Naive thymus-derived CD4-positive, alpha-beta T cell (primary cell): ENCODE measurements around the gene OAS3. TPM values are rescaled to one million over a fixed set of nuclear protein-coding genes. Genes with fewer than 3 reads are reported as not detected.

Experiments
- ATAC-seq: fragments of 150-1000 bp; cut with Tn5 transposase; 2 replicates; pipeline ENCODE4 v1.10.0; 2021; ENCODE audit warnings: mild to moderate bottlenecking, moderate library complexity
- CTCF ChIA-PET: fragments of 350-600 bp; sonication (Branson Sonifier 250); formaldehyde crosslinking; loops from one replicate; lab custom pipeline; 2021; ENCODE audit warnings: antibody characterized with exemption; lab: Charles Lee
- POLR2A ChIA-PET: fragments of 350-600 bp; sonication (Branson Sonifier 250); formaldehyde crosslinking; loops from one replicate; lab custom pipeline; 2021; ENCODE audit warnings: antibody characterized with exemption, inconsistent platforms; lab: Charles Lee
- DNase-seq, 9 donors: peaks; one replicate each; pipeline versions ENCODE4 v3.0.0 to v3.0.0-alpha.2; 2020 to 2022; ENCODE audit warnings: mixed read lengths in 1 of 9
- H3K27ac ChIP-seq: one replicate; pipeline ENCODE4 v1.7.0; 2013; ENCODE audit warnings: mild to moderate bottlenecking, low read depth, low read length, moderate library complexity
- H3K27me3 ChIP-seq, 2 donors: one replicate each; pipeline ENCODE4 v1.7.0; 2013; ENCODE audit warnings: low read length in 2 of 2, mild to moderate bottlenecking in 2 of 2, moderate library complexity in 2 of 2; ENCODE audit not compliant: control insufficient read depth in 2 of 2, insufficient read depth in 2 of 2
- H3K36me3 ChIP-seq, 3 experiments: 1 replicate in 2 of 3; 2 replicates in 1 of 3; pipeline ENCODE4 v1.7.0; 2013; ENCODE audit warnings: low read length in 3 of 3, mild to moderate bottlenecking in 3 of 3, moderate library complexity in 1 of 3; ENCODE audit not compliant: insufficient read depth in 3 of 3, control insufficient read depth in 2 of 3
- H3K4me1 ChIP-seq, 2 donors: one replicate each; pipeline ENCODE4 v1.7.0; 2013; ENCODE audit warnings: low read length in 2 of 2, mild to moderate bottlenecking in 2 of 2, moderate library complexity in 1 of 2; ENCODE audit not compliant: control insufficient read depth in 2 of 2, insufficient read depth in 2 of 2
- H3K4me3 ChIP-seq: 2 replicates; pipeline ENCODE4 v1.7.0; 2013; ENCODE audit warnings: mild to moderate bottlenecking, low read length
- H3K9me3 ChIP-seq, 3 experiments: 1 replicate in 2 of 3; 2 replicates in 1 of 3; pipeline ENCODE4 v1.7.0; 2013; ENCODE audit warnings: low read length in 3 of 3; ENCODE audit not compliant: control insufficient read depth in 2 of 3
- H3K27ac Mint-ChIP-seq, 9 donors: one replicate each; pipeline ENCODE4 v1.8.0; 2020 to 2022; ENCODE audit warnings: mixed read lengths in 9 of 9, mild to moderate bottlenecking in 8 of 9, moderate library complexity in 5 of 9, inconsistent platforms in 2 of 9
- H3K27me3 Mint-ChIP-seq, 5 donors: one replicate each; pipeline ENCODE4 v1.8.0; 2021 to 2022; ENCODE audit warnings: mixed read lengths in 5 of 5, mild to moderate bottlenecking in 1 of 5
- H3K36me3 Mint-ChIP-seq, 5 donors: one replicate each; pipeline ENCODE4 v1.8.0; 2020 to 2022; ENCODE audit warnings: mixed read lengths in 5 of 5, mild to moderate bottlenecking in 3 of 5, inconsistent platforms in 1 of 5
- H3K4me1 Mint-ChIP-seq, 7 donors: one replicate each; pipeline ENCODE4 v1.8.0; 2020 to 2022; ENCODE audit warnings: mixed read lengths in 7 of 7, mild to moderate bottlenecking in 3 of 7, inconsistent platforms in 1 of 7
- H3K4me3 Mint-ChIP-seq, 10 donors: one replicate each; pipeline ENCODE4 v1.8.0; 2020 to 2022; ENCODE audit warnings: mild to moderate bottlenecking in 10 of 10, mixed read lengths in 10 of 10, moderate library complexity in 6 of 10, inconsistent platforms in 2 of 10
- H3K9me3 Mint-ChIP-seq, 11 donors: one replicate each; pipeline ENCODE4 v1.8.0; 2020 to 2022; ENCODE audit warnings: mixed read lengths in 11 of 11, mild to moderate bottlenecking in 4 of 11, inconsistent platforms in 1 of 11, moderate library complexity in 1 of 11
- intact Hi-C, 2 donors: fragments of 100-400 bp; cut with micrococcal nuclease; formaldehyde crosslinking; loops; one replicate each; pipeline ENCODE4 v1.15.1; 2023
- polyA plus RNA-seq, 2 donors: library from polyadenylated mRNA; unstranded; fragments of 300-500 nt; fragmentation: Illumina TruSeq; gene quantifications; one replicate each; pipeline ENCODE4 v1.2.3, GENCODE V29; 2021
- total RNA-seq, 6 experiments: library from RNA in 5 of 6; stranded (reverse) in 5 of 6; gene quantifications; 1 replicate in 5 of 6; 2 replicates in 1 of 6; pipeline ENCODE4 v1.2.3 and lab custom pipeline; 2021 to 2026

Gene OAS3
- total and polyA plus RNA-seq, 7 experiments from 2014 or later: 14.8 to 264 (median 20.7) TPM

GRCh38 chr12:112900298-112901145 is 37.8 kb upstream of the OAS3 start:
- ATAC-seq (peak; percentile 68), DNase-seq (peak in 7 of 9 donors; percentile 15 to 46 (median 32))
- H3K36me3 ChIP-seq: no peaks in the 10 kb centered on the region
- Mint-ChIP-seq H3K27ac (peak overlapping the region in 5 of 9 donors; percentile 15 to 43 (median 34)), H3K36me3 (peaks cover 0 to 2% (median 0%) of the 10 kb centered on the region in 5 donors), H3K4me1 (peaks cover 17 to 41% (median 33%) of the 10 kb centered on the region in 7 donors), H3K4me3 (no peak overlapping the region), H3K9me3 (no peaks in the 10 kb centered on the region), H3K27me3 (peaks cover 0 to 28% (median 0%) of the 10 kb centered on the region in 5 donors)
- intact Hi-C loops: loop anchor here (1.0 to 10.0 kb wide), 8 partner anchors 38 to 284 kb away; partner anchors contain the start of genes OAS2 (in 2 of the 2), DDX54 (in 1 of the 2), OAS3 (in 1 of the 2) and RITA1 (in 1 of the 2)
- ChIA-PET CTCF (interaction anchor here (0.6 to 2.4 kb wide), 7 partner anchors 41 to 130 kb away, joined by 3 to 13 read pairs (median 4); partner anchors contain the start of gene OAS2), POLR2A (interaction anchor here (0.9 kb wide), 1 partner anchor 78 kb away, joined by 5 read pairs; the partner anchor contains the start of gene OAS2)
- H3K27ac ChIP-seq: no peak overlapping the region
- no peaks in the 10 kb centered on the region for H3K27me3 ChIP-seq
- no peaks in the 10 kb centered on the region for H3K9me3 ChIP-seq
- peaks cover 7 to 20% of the 10 kb centered on the region in 2 donors for H3K4me1 ChIP-seq
- no peak overlapping the region for H3K4me3 ChIP-seq

DNA sequence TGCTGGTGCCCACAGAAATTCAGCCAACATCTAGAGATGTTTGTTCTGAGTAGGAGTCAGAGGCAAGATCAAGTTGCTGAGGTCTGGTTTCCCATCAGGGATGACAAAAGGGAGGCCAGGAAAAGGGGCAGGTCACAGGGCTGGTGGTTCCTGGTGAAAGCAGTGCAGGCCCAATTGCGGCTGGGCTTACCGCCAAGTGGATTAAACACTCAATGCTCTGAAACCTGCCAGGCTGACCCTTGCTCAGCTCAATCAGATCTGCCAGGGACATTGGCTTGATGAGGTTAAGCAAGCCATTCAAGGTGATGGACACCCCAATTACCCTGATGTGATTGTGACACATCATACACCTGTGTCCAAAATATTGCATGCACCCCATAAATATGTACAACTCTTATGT is 37.0 kb upstream of the OAS3 start:
- no peak overlapping the region for H3K4me3 ChIP-seq
- H3K27ac Mint-ChIP-seq: peak overlapping the region in 3 of 9 donors; percentile 15 to 92 (median 34)
- intact Hi-C loops: loop anchor here (5.0 to 10.0 kb wide), 3 partner anchors 254 to 284 kb away; partner anchors contain the start of genes DDX54 (in 1 of the 2) and RITA1 (in 1 of the 2)
- ATAC-seq (no peak), DNase-seq (no peak)
- no peaks in the 10 kb centered on the region for H3K9me3 ChIP-seq
- ChIA-PET CTCF (interaction anchor here (2.4 kb wide), 1 partner anchor 77 kb away, joined by 13 read pairs; the partner anchor contains the start of gene OAS2), POLR2A (interaction anchor here (0.9 to 1.3 kb wide), 2 partner anchors 77 kb away, joined by 5 read pairs; partner anchors contain the start of gene OAS2)
- no peaks in the 10 kb centered on the region for H3K36me3 ChIP-seq
- no peaks in the 10 kb centered on the region for H3K9me3 Mint-ChIP-seq
- H3K27me3 Mint-ChIP-seq: peaks cover 0 to 24% (median 0%) of the 10 kb centered on the region in 5 donors
- peaks cover 0 to 2% (median 0%) of the 10 kb centered on the region in 5 donors for H3K36me3 Mint-ChIP-seq
- H3K4me1 ChIP-seq: peaks cover 7 to 23% of the 10 kb centered on the region in 2 donors
- H3K4me1 Mint-ChIP-seq: peaks cover 17 to 46% (median 36%) of the 10 kb centered on the region in 7 donors
- no peaks in the 10 kb centered on the region for H3K27me3 ChIP-seq
- H3K4me3 Mint-ChIP-seq: no peak overlapping the region
- H3K27ac ChIP-seq: no peak overlapping the region

DNA sequence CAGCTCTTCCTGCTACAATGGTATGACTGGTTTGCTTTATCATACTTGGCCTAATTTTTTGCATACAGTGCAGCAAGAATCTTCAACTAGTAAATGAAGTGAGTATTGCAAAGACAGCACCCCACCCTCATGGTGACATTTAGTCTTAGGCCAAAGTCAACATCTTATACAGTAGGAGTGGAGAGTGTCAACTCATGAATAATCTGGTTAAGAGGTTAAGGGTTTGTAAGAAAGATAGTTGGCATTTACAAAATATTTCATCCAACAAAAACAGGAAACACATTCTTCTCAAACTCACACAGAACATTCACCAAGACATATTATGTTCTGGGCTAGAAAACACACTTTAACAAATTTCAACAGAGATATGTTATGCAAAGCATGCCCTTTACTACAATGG is 33.7 kb upstream of the OAS3 start:
- H3K27me3 Mint-ChIP-seq: no peaks in the 10 kb centered on the region
- no peaks in the 10 kb centered on the region for H3K9me3 Mint-ChIP-seq
- peaks cover 45 to 79% (median 59%) of the 10 kb centered on the region in 7 donors for H3K4me1 Mint-ChIP-seq
- Histone ChIP-seq H3K36me3 (no peaks in the 10 kb centered on the region), H3K9me3 (no peaks in the 10 kb centered on the region), H3K27ac (no peak overlapping the region), H3K27me3 (no peaks in the 10 kb centered on the region), H3K4me1 (peaks cover 27 to 46% of the 10 kb centered on the region in 2 donors), H3K4me3 (no peak overlapping the region)
- ChIA-PET POLR2A (interaction anchor here (5.1 kb wide), 1 partner anchor 74 kb away, joined by 43 read pairs; the partner anchor contains the start of gene OAS2), CTCF (interaction anchor here (1.2 kb wide), 1 partner anchor 144 kb away, joined by 3 read pairs; no protein-coding TSS in a partner anchor)
- peak overlapping the region; percentile 63 to 99 (median 79) for H3K27ac Mint-ChIP-seq
- intact Hi-C loops: loop anchor here (5.0 to 10.0 kb wide), 3 partner anchors 250 to 280 kb away; partner anchors contain the start of genes DDX54 (in 1 of the 2) and RITA1 (in 1 of the 2)
- no peak for ATAC-seq
- peaks cover 0 to 24% (median 0%) of the 10 kb centered on the region in 5 donors for H3K36me3 Mint-ChIP-seq
- no peak for DNase-seq
- peak overlapping the region in 2 of 10 donors; percentile 33 to 63 for H3K4me3 Mint-ChIP-seq

DNA sequence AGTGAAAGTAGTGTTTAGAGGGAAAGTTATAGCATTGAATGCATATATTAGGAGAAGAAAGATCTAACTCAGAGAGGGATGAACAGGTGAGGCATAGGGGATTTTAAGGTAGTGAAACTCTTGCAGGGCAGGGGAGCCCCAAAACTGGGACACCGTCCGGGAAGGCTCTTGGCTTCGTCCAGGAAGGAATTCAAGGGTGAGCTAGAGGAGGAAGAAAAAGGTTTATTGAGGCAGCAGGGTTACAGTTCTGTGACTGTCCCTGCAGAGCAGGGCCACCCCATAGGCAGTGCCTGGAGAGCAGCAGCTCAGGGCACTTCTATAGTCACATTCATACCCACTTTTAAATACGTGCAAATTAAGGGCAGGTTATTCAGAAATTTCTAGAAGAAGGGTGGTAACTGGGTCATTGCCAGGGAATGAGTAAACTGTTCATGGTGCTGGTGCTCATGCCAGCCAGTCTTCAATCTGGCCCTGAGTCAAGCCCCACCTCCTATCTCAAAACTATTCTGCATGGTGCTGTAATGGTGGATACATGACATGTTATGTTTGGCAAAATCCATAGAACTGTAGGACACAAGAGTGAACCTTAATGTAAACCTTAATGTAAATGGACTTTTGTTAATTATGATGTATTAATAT is 32.7 kb upstream of the OAS3 start:
- peaks cover 0 to 3% (median 0%) of the 10 kb centered on the region in 11 donors for H3K9me3 Mint-ChIP-seq
- Histone ChIP-seq H3K4me3 (no peak overlapping the region), H3K27ac (no peak overlapping the region), H3K27me3 (no peaks in the 10 kb centered on the region), H3K9me3 (no peaks in the 10 kb centered on the region), H3K36me3 (no peaks in the 10 kb centered on the region), H3K4me1 (peaks cover 31 to 54% of the 10 kb centered on the region in 2 donors)
- ChIA-PET POLR2A (interaction anchor here (5.1 kb wide), 1 partner anchor 73 kb away, joined by 43 read pairs; the partner anchor contains the start of gene OAS2), CTCF (interaction anchor here (0.7 kb wide), 2 partner anchors 37 to 138 kb away, joined by 3 to 5 read pairs; no protein-coding TSS in a partner anchor)
- H3K4me1 Mint-ChIP-seq: peaks cover 51 to 85% (median 69%) of the 10 kb centered on the region in 7 donors
- DNase-seq (no peak), ATAC-seq (no peak)
- H3K4me3 Mint-ChIP-seq: peak overlapping the region in 7 of 10 donors; percentile 8 to 99 (median 36)
- peak overlapping the region; percentile 29 to 99 (median 80) for H3K27ac Mint-ChIP-seq
- H3K36me3 Mint-ChIP-seq: peaks cover 0 to 32% (median 4%) of the 10 kb centered on the region in 5 donors
- intact Hi-C loops: loop anchor here in 1 of 2 donors (10.0 kb wide), 2 partner anchors 249 to 279 kb away; partner anchors contain the start of genes DDX54 and RITA1
- H3K27me3 Mint-ChIP-seq: no peaks in the 10 kb centered on the region

- CTCF ChIA-PET: interaction anchor here (1.4 to 2.3 kb wide), 4 partner anchors 9 to 123 kb away, joined by 4 to 10 read pairs (median 6); partner anchors contain the start of gene OAS2
- H3K36me3 ChIP-seq: peaks cover 0 to 6% (median 0%) of the 10 kb centered on the region in 3 experiments
- POLR2A ChIA-PET: interaction anchor here (1.0 to 5.1 kb wide), 4 partner anchors 31 to 77 kb away, joined by 3 to 43 read pairs (median 8); partner anchors contain the start of genes OAS2 and OAS3
- H3K4me1 Mint-ChIP-seq: peaks cover 61 to 92% (median 76%) of the 10 kb centered on the region in 7 donors
- intact Hi-C loops: loop anchor here (1.0 to 10.0 kb wide), 4 partner anchors 31 to 278 kb away; partner anchors contain the start of genes OAS2 (in 2 of the 2), OAS3 (in 2 of the 2), DDX54 (in 1 of the 2) and RITA1 (in 1 of the 2)
- H3K9me3 ChIP-seq: no peaks in the 10 kb centered on the region
- DNase-seq: peak in 8 of 9 donors; percentile 24 to 49 (median 40)
- H3K9me3 Mint-ChIP-seq: peaks cover 0 to 12% (median 0%) of the 10 kb centered on the region in 11 donors
- H3K27ac Mint-ChIP-seq: peak within 1 kb of the TSS; percentile 84 to 99 (median 92)
- ATAC-seq: peak; percentile 83
- H3K4me3 ChIP-seq: peak within 1 kb of the TSS; percentile 68
- H3K27ac ChIP-seq: peak within 1 kb of the TSS; percentile 71
- H3K27me3 Mint-ChIP-seq: no peaks in the 10 kb centered on the region
- H3K27me3 ChIP-seq: no peaks in the 10 kb centered on the region
- peaks cover 0 to 45% (median 11%) of the 10 kb centered on the region in 5 donors for H3K36me3 Mint-ChIP-seq
- peak within 1 kb of the TSS; percentile 87 to 99 (median 92) for H3K4me3 Mint-ChIP-seq
- H3K4me1 ChIP-seq: peaks cover 31 to 62% of the 10 kb centered on the region in 2 donors
These were observed 31.4 kb upstream of the OAS3 start, which contains the start of gene OAS1 for GRCh38 chr12:112906712-112907414. Gene OAS1 (plus strand): TSS chr12:112906962. CDS start chr12:112907040, 78 bp downstream.
